DOHH2 (cell line): ENCODE results near the gene IL2RG.

Experiments
- H3F3A ChIP-seq: fragments of 200-600 bp; sonication (generic), shearing (Covaris generic); 2 replicates; pipeline ENCODE4 v1.6.0; 2016; ENCODE audit warnings: antibody characterized with exemption, mild to moderate bottlenecking; ENCODE audit not compliant: control insufficient read depth, insufficient read depth
- H3K27ac ChIP-seq: fragments of 200-600 bp; sonication (generic); 2 replicates; pipeline ENCODE4 v1.5.1; 2014; ENCODE audit warnings: low read depth, mild to moderate bottlenecking, low read length, moderate library complexity
- H3K27me3 ChIP-seq: fragments of 200-600 bp; sonication (generic); 2 replicates; pipeline ENCODE4 v1.6.1; 2014; ENCODE audit warnings: mild to moderate bottlenecking, low read length, mixed read lengths; ENCODE audit not compliant: control insufficient read depth
- H3K36me3 ChIP-seq: fragments of 200-600 bp; sonication (generic); 2 replicates; pipeline ENCODE4 v1.6.1; 2014; ENCODE audit warnings: mild to moderate bottlenecking, low read length, moderate library complexity, mixed read lengths; ENCODE audit not compliant: control insufficient read depth
- H3K4me1 ChIP-seq: fragments of 200-600 bp; sonication (generic); 2 replicates; pipeline ENCODE4 v1.6.1; 2014; ENCODE audit warnings: mild to moderate bottlenecking, low read length, mixed read lengths; ENCODE audit not compliant: control insufficient read depth
- H3K4me2 ChIP-seq: fragments of 200-600 bp; sonication (generic); 2 replicates; pipeline ENCODE4 v1.6.0; 2014; ENCODE audit warnings: mild to moderate bottlenecking, low read length, moderate library complexity
- H3K4me3 ChIP-seq: fragments of 200-600 bp; sonication (generic); 2 replicates; pipeline ENCODE4 v1.5.1; 2014; ENCODE audit warnings: mild to moderate bottlenecking, low read length, mixed read lengths
- H3K79me2 ChIP-seq: fragments of 200-600 bp; sonication (generic); 2 replicates; pipeline ENCODE4 v1.6.1; 2014; ENCODE audit warnings: mild to moderate bottlenecking, low read length, mixed read lengths; ENCODE audit not compliant: control insufficient read depth
- H3K9me2 ChIP-seq: fragments of 200-600 bp; sonication (generic); replicated peaks from 2 replicates; pipeline ENCODE4 v1.6.1; 2014; ENCODE audit warnings: mild to moderate bottlenecking, low read length, mixed read lengths; ENCODE audit not compliant: control insufficient read depth
- H3K9me3 ChIP-seq: fragments of 200-600 bp; sonication (generic); 2 replicates; pipeline ENCODE4 v1.6.1; 2014; ENCODE audit warnings: antibody characterized with exemption, low read length, mixed read lengths; ENCODE audit not compliant: control insufficient read depth, insufficient read depth
- H4K20me1 ChIP-seq: fragments of 200-600 bp; sonication (generic); 2 replicates; pipeline ENCODE4 v1.6.0; 2014; ENCODE audit warnings: low read depth, mild to moderate bottlenecking, antibody characterized with exemption, low read length, moderate library complexity; ENCODE audit not compliant: control insufficient read depth, insufficient read depth
- EZH2phosphoT487 ChIP-seq: fragments of 200-600 bp; sonication (generic); IDR thresholded peaks from 2 replicates; pipeline ENCODE4 v1.6.1; 2017; ENCODE audit warnings: borderline replicate concordance, mild to moderate bottlenecking, antibody characterized with exemption, low read length, moderate library complexity, mixed read lengths
- TF ChIP-seq, protein P1 (sequence below): fragments of 200-600 bp; sonication (generic); IDR thresholded peaks from one replicate; pipeline ENCODE4 v1.5.1; 2014; ENCODE audit warnings: antibody characterized with exemption, mild to moderate bottlenecking, low read depth, low read length; ENCODE audit not compliant: poor library complexity, severe bottlenecking

IL2RG gene

GRCh38 chrX:71098302-71098701 lies 13.1 kb downstream of the IL2RG start:
- Histone ChIP-seq H4K20me1 (no peaks in the 10 kb centered on the region), H3K9me3 (no peaks in the 10 kb centered on the region), H3F3A (no peaks in the 10 kb centered on the region), H3K36me3 (no peaks in the 10 kb centered on the region), H3K4me2 (no peak overlapping the region), H3K27me3 (no peaks in the 10 kb centered on the region), H3K9me2 (no peaks in the 10 kb centered on the region), H3K4me1 (peaks cover 18% of the 10 kb centered on the region), H3K79me2 (no peaks in the 10 kb centered on the region), H3K27ac (no peak overlapping the region), H3K4me3 (no peak overlapping the region)
- TF ChIP-seq EZH2phosphoT487 = no peak
- TF ChIP-seq, protein P1, sequence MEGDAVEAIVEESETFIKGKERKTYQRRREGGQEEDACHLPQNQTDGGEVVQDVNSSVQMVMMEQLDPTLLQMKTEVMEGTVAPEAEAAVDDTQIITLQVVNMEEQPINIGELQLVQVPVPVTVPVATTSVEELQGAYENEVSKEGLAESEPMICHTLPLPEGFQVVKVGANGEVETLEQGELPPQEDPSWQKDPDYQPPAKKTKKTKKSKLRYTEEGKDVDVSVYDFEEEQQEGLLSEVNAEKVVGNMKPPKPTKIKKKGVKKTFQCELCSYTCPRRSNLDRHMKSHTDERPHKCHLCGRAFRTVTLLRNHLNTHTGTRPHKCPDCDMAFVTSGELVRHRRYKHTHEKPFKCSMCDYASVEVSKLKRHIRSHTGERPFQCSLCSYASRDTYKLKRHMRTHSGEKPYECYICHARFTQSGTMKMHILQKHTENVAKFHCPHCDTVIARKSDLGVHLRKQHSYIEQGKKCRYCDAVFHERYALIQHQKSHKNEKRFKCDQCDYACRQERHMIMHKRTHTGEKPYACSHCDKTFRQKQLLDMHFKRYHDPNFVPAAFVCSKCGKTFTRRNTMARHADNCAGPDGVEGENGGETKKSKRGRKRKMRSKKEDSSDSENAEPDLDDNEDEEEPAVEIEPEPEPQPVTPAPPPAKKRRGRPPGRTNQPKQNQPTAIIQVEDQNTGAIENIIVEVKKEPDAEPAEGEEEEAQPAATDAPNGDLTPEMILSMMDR = peak; percentile 52

GRCh38 chrX:71096760-71097032 lies 14.7 kb downstream of the IL2RG start:
- Histone ChIP-seq H3K4me3 (peak overlapping the region; percentile 84), H3K27me3 (no peaks in the 10 kb centered on the region), H3K36me3 (no peaks in the 10 kb centered on the region), H3K4me2 (peak overlapping the region; percentile 93), H3K4me1 (peaks cover 11% of the 10 kb centered on the region), H4K20me1 (no peaks in the 10 kb centered on the region), H3F3A (no peaks in the 10 kb centered on the region), H3K27ac (no peak overlapping the region), H3K9me3 (no peaks in the 10 kb centered on the region), H3K79me2 (no peaks in the 10 kb centered on the region), H3K9me2 (no peaks in the 10 kb centered on the region)
- TF ChIP-seq, protein P1 = no peak
- no peak for TF ChIP-seq EZH2phosphoT487

- peaks cover 11% of the 10 kb centered on the region for H3K4me1 ChIP-seq
- no peak overlapping the region for H3K27ac ChIP-seq
- no peaks in the 10 kb centered on the region for H4K20me1 ChIP-seq
- TF ChIP-seq, protein P1 = no peak
- no peak for TF ChIP-seq EZH2phosphoT487
- H3K79me2 ChIP-seq = no peaks in the 10 kb centered on the region
- no peaks in the 10 kb centered on the region for H3K9me2 ChIP-seq
- H3K36me3 ChIP-seq = no peaks in the 10 kb centered on the region
- peak overlapping the region; percentile 93 for H3K4me2 ChIP-seq
- peak overlapping the region; percentile 84 for H3K4me3 ChIP-seq
- no peaks in the 10 kb centered on the region for H3F3A ChIP-seq
- H3K9me3 ChIP-seq = no peaks in the 10 kb centered on the region
- no peaks in the 10 kb centered on the region for H3K27me3 ChIP-seq
These were observed 15.2 kb downstream of the IL2RG start for GRCh38 chrX:71095981-71096759.
